WTC11 (cell line): ENCODE measurements around the gene BABAM2. TPM values are rescaled to one million over a fixed set of nuclear protein-coding genes. Genes with fewer than 3 reads are reported as not detected.

Experiments used
- ATAC-seq: fragments of 200-7000 bp; cut with Tn5 transposase; 2 replicates; pipeline ENCODE4 v1.10.0; 2021; ENCODE audit warnings: mild to moderate bottlenecking, moderate library complexity
- CTCF ChIA-PET: fragments of 300-600 bp; sonication (Branson Sonifier 250); formaldehyde crosslinking; loops from one replicate; lab custom pipeline; 2021; ENCODE audit warnings: antibody characterized with exemption; lab: Charles Lee
- POLR2A ChIA-PET: fragments of 350-600 bp; sonication (Branson Sonifier 250); formaldehyde crosslinking; loops from one replicate; lab custom pipeline; 2021; ENCODE audit warnings: antibody characterized with exemption; lab: Charles Lee
- DNase-seq: peaks from one replicate; pipeline ENCODE4 v3.0.0; 2021; ENCODE audit warnings: low spot score
- H3K27ac Mint-ChIP-seq: 2 replicates; pipeline ENCODE4 v1.8.0; 2021; ENCODE audit warnings: mixed read lengths
- H3K27me3 Mint-ChIP-seq: 2 replicates; pipeline ENCODE4 v1.8.0; 2021; ENCODE audit warnings: low read depth, mild to moderate bottlenecking, moderate library complexity, mixed read lengths
- H3K36me3 Mint-ChIP-seq: 2 replicates; pipeline ENCODE4 v1.8.0; 2021; ENCODE audit warnings: mixed read lengths
- H3K4me1 Mint-ChIP-seq: 2 replicates; pipeline ENCODE4 v1.8.0; 2022; ENCODE audit warnings: mixed read lengths
- H3K4me3 Mint-ChIP-seq: 2 replicates; pipeline ENCODE4 v1.8.0; 2021; ENCODE audit warnings: mild to moderate bottlenecking, moderate library complexity, mixed read lengths
- H3K9me3 Mint-ChIP-seq: 2 replicates; pipeline ENCODE4 v1.8.0; 2021; ENCODE audit warnings: mixed read lengths
- ATF1 ChIP-seq: sonication (generic); formaldehyde crosslinking; IDR thresholded peaks from 2 replicates; pipeline ENCODE4 v1.8.1; 2023; ENCODE audit warnings: mild to moderate bottlenecking, moderate library complexity, missing genetic modification reagents
- ATF6 ChIP-seq: sonication (generic); formaldehyde crosslinking; IDR thresholded peaks from 2 replicates; pipeline ENCODE4 v1.8.1; 2023; ENCODE audit warnings: mild to moderate bottlenecking, missing genetic modification reagents
- CBFB ChIP-seq: sonication (generic); formaldehyde crosslinking; IDR thresholded peaks from 2 replicates; pipeline ENCODE4 v1.8.1; 2022; ENCODE audit warnings: mild to moderate bottlenecking, low read depth, missing genetic modification reagents
- E2F5 ChIP-seq: sonication (generic); formaldehyde crosslinking; IDR thresholded peaks from 2 replicates; pipeline ENCODE4 v1.8.1; 2022; ENCODE audit warnings: mild to moderate bottlenecking, moderate library complexity, missing genetic modification reagents
- FOXP1 ChIP-seq: sonication (generic); formaldehyde crosslinking; IDR thresholded peaks from 2 replicates; pipeline ENCODE4 v1.8.0; 2022; ENCODE audit warnings: missing genetic modification reagents, mild to moderate bottlenecking, moderate library complexity, borderline replicate concordance
- IRF2 ChIP-seq: sonication (generic); formaldehyde crosslinking; IDR thresholded peaks from 2 replicates; pipeline ENCODE4 v1.8.0; 2022; ENCODE audit warnings: low read depth, missing genetic modification reagents, borderline replicate concordance
- NFE2L1 ChIP-seq: sonication (generic); formaldehyde crosslinking; IDR thresholded peaks from 2 replicates; pipeline ENCODE4 v1.8.1; 2023; ENCODE audit warnings: missing genetic modification reagents
- NR2C2 ChIP-seq: sonication (generic); formaldehyde crosslinking; IDR thresholded peaks from 2 replicates; pipeline ENCODE4 v1.8.0; 2022; ENCODE audit warnings: mild to moderate bottlenecking, missing genetic modification reagents
- NR3C1 ChIP-seq: sonication (generic); formaldehyde crosslinking; conservative IDR thresholded peaks from 2 replicates; pipeline ENCODE4 v1.8.1; 2023; ENCODE audit warnings: low read depth, mild to moderate bottlenecking, missing genetic modification reagents
- SMAD3 ChIP-seq: sonication (generic); formaldehyde crosslinking; IDR thresholded peaks from 2 replicates; pipeline ENCODE4 v1.8.0; 2022; ENCODE audit warnings: missing genetic modification reagents, mild to moderate bottlenecking, borderline replicate concordance
- TP53 ChIP-seq: sonication (generic); formaldehyde crosslinking; IDR thresholded peaks from 2 replicates; pipeline ENCODE4 v1.8.1; 2023; ENCODE audit warnings: mild to moderate bottlenecking, missing genetic modification reagents
- USF2 ChIP-seq: sonication (generic); formaldehyde crosslinking; IDR thresholded peaks from 2 replicates; pipeline ENCODE4 v1.8.1; 2023; ENCODE audit warnings: mild to moderate bottlenecking, missing genetic modification reagents, moderate library complexity
- ZNF138 ChIP-seq: sonication (generic); formaldehyde crosslinking; conservative IDR thresholded peaks from 2 replicates; pipeline ENCODE4 v1.8.1; 2022; ENCODE audit warnings: mild to moderate bottlenecking, moderate library complexity, missing genetic modification reagents
- ZNF263 ChIP-seq: sonication (generic); formaldehyde crosslinking; IDR thresholded peaks from 2 replicates; pipeline ENCODE4 v1.8.1; 2022; ENCODE audit warnings: low read depth, mild to moderate bottlenecking, moderate library complexity, missing genetic modification reagents
- ZNF396 ChIP-seq: fragments of 250-450 bp; sonication (Bioruptor Pico); IDR thresholded peaks from 2 replicates; pipeline ENCODE4 v1.8.0; 2021; ENCODE audit warnings: mild to moderate bottlenecking, moderate library complexity, borderline replicate concordance
- total RNA-seq: library from RNA; stranded (reverse); gene quantifications from 3 replicates; pipeline ENCODE4 v1.2.3, GENCODE V29; 2021
- TF ChIP-seq, protein P1 (sequence below): fragments of 250-450 bp; sonication (Bioruptor Pico); IDR thresholded peaks from 2 replicates; pipeline ENCODE4 v1.8.0; 2021; ENCODE audit warnings: mild to moderate bottlenecking
- TF ChIP-seq, protein P2 (sequence below): sonication (generic); formaldehyde crosslinking; IDR thresholded peaks from 2 replicates; pipeline ENCODE4 v1.8.0; 2022; ENCODE audit warnings: missing genetic modification reagents
- TF ChIP-seq, protein P3 (sequence below): fragments of 250-450 bp; sonication (Bioruptor Pico); conservative IDR thresholded peaks from 2 replicates; pipeline ENCODE4 v1.9.0; 2021; ENCODE audit warnings: mild to moderate bottlenecking
- TF ChIP-seq, protein P4 (sequence below): sonication (generic); formaldehyde crosslinking; conservative IDR thresholded peaks from 2 replicates; pipeline ENCODE4 v1.8.1; 2023; ENCODE audit warnings: mild to moderate bottlenecking, low read depth, missing genetic modification reagents, moderate library complexity
- TF ChIP-seq, protein P5 (sequence below): sonication (generic); formaldehyde crosslinking; IDR thresholded peaks from 2 replicates; pipeline ENCODE4 v1.8.0; 2022; ENCODE audit warnings: mild to moderate bottlenecking, missing genetic modification reagents

The BABAM2 gene
- total RNA-seq, 1 experiment from 2014 or later, result 16.5 TPM

GRCh38 chr2:28210535-28210934, 320.0 kb downstream of the BABAM2 start:
- ChIA-PET POLR2A (no interaction called here), CTCF (no interaction called here)
- Mint-ChIP-seq H3K27me3 (no peaks in the 10 kb centered on the region), H3K9me3 (peaks cover 5% of the 10 kb centered on the region; the same call in 1 of the 2 replicates), H3K27ac (no peak overlapping the region), H3K4me3 (no peak overlapping the region), H3K4me1 (peaks cover 5% of the 10 kb centered on the region), H3K36me3 (no peaks in the 10 kb centered on the region)
- ATAC-seq (no peak), DNase-seq (no peak)
- TF ChIP-seq TP53, result no peak
- no peak for TF ChIP-seq NR2C2 (CRISPR knock-in tag)
- TF ChIP-seq USF2 (CRISPR knock-in tag), result no peak
- TF ChIP-seq, protein P1, sequence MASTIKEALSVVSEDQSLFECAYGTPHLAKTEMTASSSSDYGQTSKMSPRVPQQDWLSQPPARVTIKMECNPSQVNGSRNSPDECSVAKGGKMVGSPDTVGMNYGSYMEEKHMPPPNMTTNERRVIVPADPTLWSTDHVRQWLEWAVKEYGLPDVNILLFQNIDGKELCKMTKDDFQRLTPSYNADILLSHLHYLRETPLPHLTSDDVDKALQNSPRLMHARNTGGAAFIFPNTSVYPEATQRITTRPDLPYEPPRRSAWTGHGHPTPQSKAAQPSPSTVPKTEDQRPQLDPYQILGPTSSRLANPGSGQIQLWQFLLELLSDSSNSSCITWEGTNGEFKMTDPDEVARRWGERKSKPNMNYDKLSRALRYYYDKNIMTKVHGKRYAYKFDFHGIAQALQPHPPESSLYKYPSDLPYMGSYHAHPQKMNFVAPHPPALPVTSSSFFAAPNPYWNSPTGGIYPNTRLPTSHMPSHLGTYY (CRISPR knock-in tag), result no peak
- no peak for TF ChIP-seq ZNF263 (CRISPR knock-in tag)
- no peak for TF ChIP-seq FOXP1 (CRISPR knock-in tag)
- TF ChIP-seq, protein P2, sequence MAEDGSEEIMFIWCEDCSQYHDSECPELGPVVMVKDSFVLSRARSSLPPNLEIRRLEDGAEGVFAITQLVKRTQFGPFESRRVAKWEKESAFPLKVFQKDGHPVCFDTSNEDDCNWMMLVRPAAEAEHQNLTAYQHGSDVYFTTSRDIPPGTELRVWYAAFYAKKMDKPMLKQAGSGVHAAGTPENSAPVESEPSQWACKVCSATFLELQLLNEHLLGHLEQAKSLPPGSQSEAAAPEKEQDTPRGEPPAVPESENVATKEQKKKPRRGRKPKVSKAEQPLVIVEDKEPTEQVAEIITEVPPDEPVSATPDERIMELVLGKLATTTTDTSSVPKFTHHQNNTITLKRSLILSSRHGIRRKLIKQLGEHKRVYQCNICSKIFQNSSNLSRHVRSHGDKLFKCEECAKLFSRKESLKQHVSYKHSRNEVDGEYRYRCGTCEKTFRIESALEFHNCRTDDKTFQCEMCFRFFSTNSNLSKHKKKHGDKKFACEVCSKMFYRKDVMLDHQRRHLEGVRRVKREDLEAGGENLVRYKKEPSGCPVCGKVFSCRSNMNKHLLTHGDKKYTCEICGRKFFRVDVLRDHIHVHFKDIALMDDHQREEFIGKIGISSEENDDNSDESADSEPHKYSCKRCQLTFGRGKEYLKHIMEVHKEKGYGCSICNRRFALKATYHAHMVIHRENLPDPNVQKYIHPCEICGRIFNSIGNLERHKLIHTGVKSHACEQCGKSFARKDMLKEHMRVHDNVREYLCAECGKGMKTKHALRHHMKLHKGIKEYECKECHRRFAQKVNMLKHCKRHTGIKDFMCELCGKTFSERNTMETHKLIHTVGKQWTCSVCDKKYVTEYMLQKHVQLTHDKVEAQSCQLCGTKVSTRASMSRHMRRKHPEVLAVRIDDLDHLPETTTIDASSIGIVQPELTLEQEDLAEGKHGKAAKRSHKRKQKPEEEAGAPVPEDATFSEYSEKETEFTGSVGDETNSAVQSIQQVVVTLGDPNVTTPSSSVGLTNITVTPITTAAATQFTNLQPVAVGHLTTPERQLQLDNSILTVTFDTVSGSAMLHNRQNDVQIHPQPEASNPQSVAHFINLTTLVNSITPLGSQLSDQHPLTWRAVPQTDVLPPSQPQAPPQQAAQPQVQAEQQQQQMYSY (CRISPR knock-in tag), result no peak
- TF ChIP-seq ZNF138 (CRISPR knock-in tag), result no peak
- TF ChIP-seq NFE2L1 (CRISPR knock-in tag), result no peak
- TF ChIP-seq IRF2, result no peak
- no peak for TF ChIP-seq SMAD3 (CRISPR knock-in tag)
- no peak for TF ChIP-seq ATF1 (CRISPR knock-in tag)
- TF ChIP-seq CBFB, result no peak
- no peak for TF ChIP-seq ATF6
- no peak for TF ChIP-seq ZNF396
- TF ChIP-seq E2F5 (CRISPR knock-in tag), result no peak
- TF ChIP-seq, protein P3, sequence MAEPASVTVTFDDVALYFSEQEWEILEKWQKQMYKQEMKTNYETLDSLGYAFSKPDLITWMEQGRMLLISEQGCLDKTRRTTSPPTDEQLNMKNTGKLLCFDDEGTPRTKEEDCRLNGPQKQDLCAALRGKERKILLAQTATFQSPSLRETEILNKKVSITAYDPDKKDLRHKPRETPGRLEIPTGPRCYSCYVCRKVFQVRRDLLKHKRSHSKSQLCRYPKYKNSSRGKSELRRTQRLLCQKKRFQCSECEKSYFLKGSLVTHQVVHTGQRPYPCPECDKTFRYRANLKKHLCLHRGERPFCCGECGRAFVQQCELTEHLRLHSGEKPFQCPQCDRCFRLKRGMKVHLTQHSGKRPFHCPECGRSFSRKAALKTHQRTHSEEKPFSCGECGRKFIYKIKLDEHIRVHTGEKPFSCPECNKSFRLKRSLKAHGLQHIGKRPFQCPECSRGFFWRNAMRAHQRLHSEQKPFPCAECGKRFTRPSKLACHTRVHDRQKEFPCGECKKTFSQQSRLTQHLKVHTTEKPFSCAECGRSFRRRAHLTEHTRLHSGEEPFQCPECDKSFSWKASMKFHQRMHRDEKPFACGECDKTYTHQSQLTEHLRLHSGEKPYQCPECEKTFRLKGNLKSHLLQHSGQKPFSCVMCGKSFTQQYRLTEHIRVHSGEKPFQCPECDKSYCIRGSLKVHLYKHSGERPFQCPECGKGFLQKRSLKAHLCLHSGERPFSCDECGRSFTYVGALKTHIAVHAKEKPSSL (CRISPR knock-in tag), result no peak
- TF ChIP-seq, protein P4, sequence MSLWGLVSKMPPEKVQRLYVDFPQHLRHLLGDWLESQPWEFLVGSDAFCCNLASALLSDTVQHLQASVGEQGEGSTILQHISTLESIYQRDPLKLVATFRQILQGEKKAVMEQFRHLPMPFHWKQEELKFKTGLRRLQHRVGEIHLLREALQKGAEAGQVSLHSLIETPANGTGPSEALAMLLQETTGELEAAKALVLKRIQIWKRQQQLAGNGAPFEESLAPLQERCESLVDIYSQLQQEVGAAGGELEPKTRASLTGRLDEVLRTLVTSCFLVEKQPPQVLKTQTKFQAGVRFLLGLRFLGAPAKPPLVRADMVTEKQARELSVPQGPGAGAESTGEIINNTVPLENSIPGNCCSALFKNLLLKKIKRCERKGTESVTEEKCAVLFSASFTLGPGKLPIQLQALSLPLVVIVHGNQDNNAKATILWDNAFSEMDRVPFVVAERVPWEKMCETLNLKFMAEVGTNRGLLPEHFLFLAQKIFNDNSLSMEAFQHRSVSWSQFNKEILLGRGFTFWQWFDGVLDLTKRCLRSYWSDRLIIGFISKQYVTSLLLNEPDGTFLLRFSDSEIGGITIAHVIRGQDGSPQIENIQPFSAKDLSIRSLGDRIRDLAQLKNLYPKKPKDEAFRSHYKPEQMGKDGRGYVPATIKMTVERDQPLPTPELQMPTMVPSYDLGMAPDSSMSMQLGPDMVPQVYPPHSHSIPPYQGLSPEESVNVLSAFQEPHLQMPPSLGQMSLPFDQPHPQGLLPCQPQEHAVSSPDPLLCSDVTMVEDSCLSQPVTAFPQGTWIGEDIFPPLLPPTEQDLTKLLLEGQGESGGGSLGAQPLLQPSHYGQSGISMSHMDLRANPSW (CRISPR knock-in tag), result no peak
- no peak for TF ChIP-seq NR3C1 (CRISPR knock-in tag)
- TF ChIP-seq, protein P5, sequence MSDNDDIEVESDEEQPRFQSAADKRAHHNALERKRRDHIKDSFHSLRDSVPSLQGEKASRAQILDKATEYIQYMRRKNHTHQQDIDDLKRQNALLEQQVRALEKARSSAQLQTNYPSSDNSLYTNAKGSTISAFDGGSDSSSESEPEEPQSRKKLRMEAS, result no peak
